ENCODE measurements around the gene NUTM2E.
A peak's percentile ranks its signal among the peaks of the same experiment; 100 is the strongest.
"Not testable (repeated sequence)": the region's sequence is repeated elsewhere in the genome, so short reads cannot be mapped to it uniquely, and the experiment has no call there.

NUTM2E gene

GRCh38 chr10:79826496-79827215, at the start of gene NUTM2E:
Gene NUTM2E, plus strand, starts transcription at chr10:79826739. Its CDS starts 15,002 bp downstream, at chr10:79841741.
- DNase-seq = peak; percentile 30 to 75

DNA sequence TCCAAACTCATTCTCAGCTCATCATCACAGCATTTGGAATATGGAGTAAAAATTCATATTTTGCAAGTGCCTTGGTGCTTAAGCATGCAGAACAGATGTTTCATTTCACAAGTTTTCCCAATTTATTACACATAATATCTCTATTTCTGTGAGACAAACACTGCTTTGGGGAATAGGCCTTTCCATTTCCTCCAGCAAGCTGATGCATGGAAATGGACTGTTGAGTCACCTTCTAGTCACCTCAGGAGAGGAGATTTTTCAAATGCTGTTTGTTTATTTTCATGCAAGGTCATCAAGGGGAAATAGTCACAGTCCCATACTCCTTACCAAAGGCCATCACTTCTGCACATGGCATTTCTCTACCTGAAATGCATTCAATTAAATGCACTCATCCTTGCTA, 48.5 kb upstream of the NUTM2E start:
- not testable (repeated sequence) for DNase-seq

DNA sequence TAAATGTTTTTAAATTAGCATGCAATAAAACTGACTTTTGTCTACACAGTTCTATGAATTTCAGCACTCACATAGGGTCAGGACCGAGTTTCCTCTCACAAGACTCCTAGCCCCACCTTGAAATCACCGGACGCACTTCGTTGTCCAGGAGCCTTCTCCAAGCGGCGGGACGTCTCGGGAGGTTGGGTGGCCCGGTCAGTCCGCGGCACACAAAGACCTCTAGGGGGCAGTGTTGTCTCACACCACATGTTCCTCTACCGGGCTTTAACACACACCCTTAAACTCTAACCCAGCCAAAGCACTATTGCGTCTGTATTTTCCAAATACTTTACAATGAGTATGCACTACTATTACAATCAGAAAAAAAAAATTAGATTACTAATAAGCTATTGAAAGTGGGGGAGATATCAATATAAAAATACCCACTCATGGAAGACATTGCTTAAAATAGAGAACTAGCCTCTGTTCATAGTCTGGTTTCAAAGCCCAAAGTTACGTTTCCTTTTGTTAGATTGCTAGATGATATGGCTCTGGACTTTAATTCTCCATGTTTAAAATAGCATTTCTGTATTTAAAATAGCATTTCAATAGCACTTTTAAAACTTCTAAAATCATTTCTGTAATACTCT, 47.1 kb upstream of the NUTM2E start:
- DNase-seq = peak in 1 of 2 experiments; percentile 11

DNA sequence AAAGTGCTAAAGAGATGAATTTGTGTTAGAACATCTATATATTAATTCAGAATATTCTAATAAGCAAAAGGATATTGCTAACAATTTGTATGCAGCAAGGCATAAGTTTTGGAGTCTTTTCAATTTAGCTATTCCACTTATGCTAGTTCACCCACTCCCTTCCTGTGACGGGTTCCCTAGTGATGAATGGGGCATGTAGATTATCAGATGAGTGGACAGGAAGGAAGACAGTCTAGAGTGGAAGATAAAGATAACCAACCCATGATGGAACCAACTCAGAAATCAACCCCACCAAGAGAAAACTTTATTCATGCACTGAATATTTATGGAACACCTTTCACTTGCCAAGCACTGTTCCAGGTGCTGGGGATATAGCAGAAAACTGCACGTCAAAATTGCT, 46.5 kb upstream of the NUTM2E start:
- not testable (repeated sequence) for DNase-seq

GRCh38 chr10:79781584-79781983, 45.0 kb upstream of the NUTM2E start:
- DNase-seq = not testable (repeated sequence)

DNA sequence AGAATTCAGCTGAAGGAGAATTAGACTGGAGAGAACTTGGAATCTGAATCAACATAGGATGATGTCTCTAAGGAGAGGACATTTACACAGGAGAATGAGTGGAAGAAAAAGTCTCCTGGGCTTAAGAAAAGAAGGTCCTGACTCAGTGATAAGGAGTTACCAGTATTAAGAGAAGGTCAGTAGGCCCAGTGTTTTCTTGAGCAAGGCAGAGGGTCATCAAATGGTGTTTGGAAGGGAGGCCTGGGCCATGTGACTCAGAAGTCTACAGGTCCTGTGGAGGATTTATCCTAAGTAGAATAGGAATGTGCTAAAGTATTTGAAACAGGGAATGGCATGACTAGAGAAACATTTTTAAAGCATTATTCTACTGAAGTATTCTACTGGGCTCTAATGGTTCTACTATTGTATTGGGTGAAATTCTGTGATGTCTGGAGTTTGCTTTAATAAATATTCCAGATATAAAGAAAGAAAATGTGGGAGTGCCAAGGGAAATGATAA, 39.0 kb upstream of the NUTM2E start:
- DNase-seq = not testable (repeated sequence)

DNA sequence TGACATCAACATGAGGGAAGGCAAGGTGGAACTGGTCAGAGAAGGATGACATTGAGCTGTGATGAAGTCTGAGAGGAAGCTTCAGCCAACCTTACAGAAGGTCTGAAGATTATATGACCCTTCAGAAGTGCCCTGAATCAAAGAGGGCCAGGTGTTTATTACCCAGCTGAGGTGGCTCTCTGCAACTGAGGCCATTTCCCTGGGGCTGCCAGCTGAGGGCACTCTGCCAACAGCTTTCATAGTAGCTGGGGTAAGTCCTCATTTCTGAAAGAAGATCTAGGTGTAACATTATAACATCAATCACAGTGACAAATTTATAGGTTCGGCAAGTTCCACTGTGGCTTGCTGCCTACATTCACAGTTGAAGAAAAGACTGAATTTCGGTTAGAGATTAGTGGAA, 37.2 kb upstream of the NUTM2E start:
- DNase-seq = not testable (repeated sequence)

GRCh38 chr10:79791906-79792517, 34.5 kb upstream of the NUTM2E start:
- not testable (repeated sequence) for DNase-seq

- DNase-seq = not testable (repeated sequence)
These were observed 27.2 kb upstream of the NUTM2E start for GRCh38 chr10:79799337-79799736.

DNA sequence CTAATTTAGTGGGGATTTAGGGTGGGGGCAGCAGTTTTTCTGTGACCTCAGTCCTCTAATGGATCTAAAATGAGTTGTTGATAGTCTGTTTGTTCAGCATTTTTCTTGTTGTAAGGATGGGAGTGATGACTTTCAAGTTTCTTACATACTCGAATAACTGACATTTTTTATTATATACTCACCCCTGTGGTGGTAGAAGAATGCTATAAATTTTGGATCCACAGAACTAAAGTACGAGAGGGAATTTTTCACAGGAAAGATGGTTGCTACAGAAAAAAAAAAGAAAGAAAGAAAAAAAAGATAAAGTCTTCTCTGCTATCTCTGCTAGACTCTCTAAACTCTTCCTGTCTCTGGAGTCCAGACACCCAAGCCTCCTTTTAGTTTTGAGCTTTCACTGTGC, 20.7 kb upstream of the NUTM2E start:
- not testable (repeated sequence) for DNase-seq

DNA sequence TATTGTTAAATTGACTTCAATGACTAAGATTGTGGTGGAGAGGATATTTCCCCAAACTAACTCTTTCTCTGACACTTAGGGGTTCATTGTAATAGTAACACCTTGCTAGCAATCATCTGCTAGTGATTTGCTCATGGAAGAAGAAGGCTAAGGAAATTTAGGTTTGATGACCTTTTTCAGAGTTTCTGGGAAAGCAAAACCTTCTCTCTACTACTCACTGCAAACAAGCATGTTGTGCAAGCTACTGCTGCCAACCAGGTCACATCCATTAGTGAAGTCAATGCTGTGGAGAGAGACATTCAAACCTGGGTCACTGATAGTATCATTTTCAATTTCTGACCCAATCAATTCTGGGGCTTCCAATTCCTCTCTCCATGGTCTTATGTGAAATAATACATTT, 14.6 kb upstream of the NUTM2E start:
- not testable (repeated sequence) for DNase-seq

DNA sequence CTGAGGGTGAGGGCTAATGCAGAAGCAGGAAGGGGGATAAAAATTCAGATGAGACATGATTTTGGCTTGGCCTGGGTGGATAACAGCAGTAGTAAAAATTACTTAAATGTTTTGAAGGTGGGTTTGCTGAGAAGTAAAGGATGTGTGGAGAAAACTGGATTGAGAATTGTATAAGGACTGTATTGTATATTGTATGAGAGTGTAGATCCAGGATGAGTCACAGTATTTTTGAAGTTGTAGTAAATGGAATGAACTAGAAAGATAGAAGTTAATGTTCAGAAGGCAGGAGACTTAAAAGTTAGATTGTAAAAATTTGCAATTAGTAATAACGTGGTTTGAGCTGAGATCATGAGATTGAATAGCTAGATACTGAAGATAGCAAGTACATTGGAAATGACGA, 10.2 kb upstream of the NUTM2E start:
- DNase-seq = not testable (repeated sequence)

DNA sequence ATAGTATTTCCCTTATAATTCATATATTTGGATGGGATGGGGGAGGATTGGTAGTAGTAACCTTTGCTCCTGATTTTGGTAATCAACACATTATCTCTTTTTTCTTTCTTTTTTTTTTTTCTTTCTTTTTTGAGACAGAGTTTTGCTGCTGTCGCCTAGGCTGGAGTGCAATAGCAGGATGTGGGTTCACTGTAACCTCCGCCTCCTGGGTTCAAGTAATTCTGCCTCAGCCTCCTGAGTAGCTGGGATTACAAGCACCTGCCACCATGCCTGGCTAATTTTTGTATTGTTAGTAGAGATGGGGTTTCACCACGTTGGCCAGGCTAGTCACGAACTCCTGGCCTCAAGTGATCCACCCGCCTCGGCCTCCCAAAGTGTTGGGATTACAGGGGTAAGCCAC, 3.2 kb upstream of the NUTM2E start:
- DNase-seq = not testable (repeated sequence)

DNA sequence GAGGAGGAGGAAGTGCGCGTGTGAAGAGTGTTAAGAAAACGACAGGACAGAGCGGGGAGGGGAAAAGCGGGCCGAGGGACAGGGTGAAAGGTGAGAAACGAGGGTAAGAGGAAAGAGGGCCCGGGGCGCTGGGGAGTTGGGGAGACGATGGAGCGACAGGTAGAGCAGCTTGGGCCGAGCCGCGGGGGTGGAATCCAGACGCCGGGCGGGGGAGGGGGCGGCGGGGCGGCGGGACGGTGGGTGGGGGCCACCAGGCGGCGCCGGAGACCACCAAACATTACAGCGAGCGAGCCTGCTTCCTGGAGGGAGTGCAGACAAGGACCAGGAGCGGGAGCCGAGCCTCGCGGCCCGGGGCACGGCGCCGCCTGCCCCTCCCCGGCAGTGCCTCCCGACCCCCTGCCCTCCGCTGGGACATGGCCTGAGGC, 940 bp upstream of the NUTM2E start:
- DNase-seq = not testable (repeated sequence)

DNA sequence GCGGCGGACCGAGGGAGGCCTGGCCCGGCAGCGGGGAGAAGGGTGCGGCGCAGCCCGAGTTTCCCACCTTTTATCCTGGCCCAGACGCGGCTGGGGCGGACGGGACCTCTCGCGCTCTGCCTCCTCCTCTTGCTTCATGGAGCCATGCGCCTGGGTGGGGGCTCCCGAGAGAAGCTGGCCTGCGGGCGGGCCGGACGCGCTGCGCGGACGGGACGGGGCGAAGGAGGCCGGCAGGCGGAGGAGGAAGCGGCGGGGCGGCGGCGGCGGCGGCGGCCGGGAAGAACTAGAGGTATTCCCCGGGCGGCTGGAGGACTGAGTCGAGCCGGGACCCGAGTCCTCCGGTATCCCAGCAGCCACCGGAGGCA, 426 bp upstream of the NUTM2E start:
- DNase-seq = not testable (repeated sequence)

GRCh38 chr10:79833833-79834232, 7.3 kb downstream of the NUTM2E start:
- DNase-seq = not testable (repeated sequence)

GRCh38 chr10:79835891-79836290, 9.4 kb downstream of the NUTM2E start:
- DNase-seq = not testable (repeated sequence)

- DNase-seq = not testable (repeated sequence)
These were observed 10.4 kb downstream of the NUTM2E start for GRCh38 chr10:79836891-79837290.

DNA sequence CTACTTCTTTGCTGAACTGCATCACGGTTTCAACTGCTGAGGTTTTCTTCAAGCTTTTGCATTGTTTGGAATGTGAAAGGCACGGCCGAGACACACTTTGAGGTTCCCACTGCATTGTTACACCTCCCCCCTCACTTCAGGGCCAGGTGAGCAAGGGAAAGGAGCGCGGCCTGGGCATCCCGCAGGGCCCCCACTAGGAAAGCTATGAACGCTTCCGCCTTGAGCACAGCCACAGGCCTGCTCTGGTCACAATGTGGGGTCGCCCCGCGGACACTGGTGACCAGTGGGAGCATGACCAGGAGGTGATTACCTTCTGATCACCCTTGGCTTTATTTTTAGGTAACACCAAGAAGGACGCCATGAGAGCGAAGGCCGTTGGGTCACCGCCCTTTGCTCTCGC, 11.9 kb downstream of the NUTM2E start:
- not testable (repeated sequence) for DNase-seq

DNA sequence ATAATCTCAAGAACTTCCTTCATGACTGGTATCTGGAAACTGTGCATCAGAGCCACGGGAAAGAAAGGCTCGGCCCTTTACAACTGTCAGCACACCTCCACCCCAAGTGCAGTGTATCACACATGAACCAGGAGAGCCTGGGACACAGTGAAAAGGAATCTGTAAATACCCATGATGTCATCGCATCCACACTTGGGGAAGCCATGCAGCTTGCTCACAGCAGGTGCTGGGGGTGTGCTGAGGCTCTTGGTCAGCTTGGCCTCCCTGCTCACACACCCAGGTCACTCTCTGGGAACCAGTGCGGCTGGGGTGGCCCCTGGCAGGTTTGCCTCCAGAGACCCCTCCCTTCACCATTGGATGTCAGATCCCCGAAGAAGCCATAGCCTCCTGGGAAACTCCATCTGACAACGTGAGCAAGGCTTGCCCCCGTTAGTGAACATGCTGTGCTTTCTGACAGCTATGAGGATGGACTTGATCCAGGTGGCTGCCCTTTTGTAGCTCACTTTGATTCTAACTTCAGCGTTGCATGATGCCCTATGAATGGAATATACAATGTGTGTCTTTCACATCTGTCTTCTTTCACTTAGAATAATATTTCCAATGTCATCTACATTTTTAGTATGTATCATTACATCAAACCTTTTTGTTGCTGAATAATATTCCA, 26.8 kb downstream of the NUTM2E start:
- DNase-seq = not testable (repeated sequence)

GRCh38 chr10:79862269-79862668, 35.7 kb downstream of the NUTM2E start:
- DNase-seq = not testable (repeated sequence)

GRCh38 chr10:79862803-79863202, 36.3 kb downstream of the NUTM2E start:
- not testable (repeated sequence) for DNase-seq

GRCh38 chr10:79866903-79867551, 40.5 kb downstream of the NUTM2E start:
- not testable (repeated sequence) for DNase-seq

Data from NCI-H446 (cell line).